GM21423 (cell line): ENCODE results near the gene FOSB.

ENCODE experiments used
- ATAC-seq: cut with Tn5 transposase; IDR thresholded peaks from one replicate; pipeline ENCODE4 v1.9.1; 2021; ENCODE audit warnings: mild to moderate bottlenecking, moderate library complexity; ENCODE audit not compliant: unreplicated experiment

The FOSB gene

DNA sequence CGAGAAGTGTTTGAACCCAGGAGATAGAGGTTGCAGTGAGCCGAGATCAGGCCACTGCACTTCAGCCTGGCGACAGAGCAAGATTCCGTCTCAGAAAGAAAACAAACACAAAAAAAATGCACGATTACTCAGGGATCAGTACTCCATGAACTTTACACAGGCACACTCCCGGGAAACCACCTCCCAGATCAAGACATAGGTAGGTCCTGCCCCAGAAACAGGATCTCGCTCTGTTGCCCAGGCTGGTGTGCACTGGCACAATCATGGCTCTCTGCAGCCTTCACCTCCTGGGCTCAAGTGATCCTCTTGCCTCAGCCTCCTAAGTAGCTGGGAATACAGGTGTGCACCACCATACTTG, 50.7 kb downstream of the FOSB start:
- ATAC-seq, result no peak

DNA sequence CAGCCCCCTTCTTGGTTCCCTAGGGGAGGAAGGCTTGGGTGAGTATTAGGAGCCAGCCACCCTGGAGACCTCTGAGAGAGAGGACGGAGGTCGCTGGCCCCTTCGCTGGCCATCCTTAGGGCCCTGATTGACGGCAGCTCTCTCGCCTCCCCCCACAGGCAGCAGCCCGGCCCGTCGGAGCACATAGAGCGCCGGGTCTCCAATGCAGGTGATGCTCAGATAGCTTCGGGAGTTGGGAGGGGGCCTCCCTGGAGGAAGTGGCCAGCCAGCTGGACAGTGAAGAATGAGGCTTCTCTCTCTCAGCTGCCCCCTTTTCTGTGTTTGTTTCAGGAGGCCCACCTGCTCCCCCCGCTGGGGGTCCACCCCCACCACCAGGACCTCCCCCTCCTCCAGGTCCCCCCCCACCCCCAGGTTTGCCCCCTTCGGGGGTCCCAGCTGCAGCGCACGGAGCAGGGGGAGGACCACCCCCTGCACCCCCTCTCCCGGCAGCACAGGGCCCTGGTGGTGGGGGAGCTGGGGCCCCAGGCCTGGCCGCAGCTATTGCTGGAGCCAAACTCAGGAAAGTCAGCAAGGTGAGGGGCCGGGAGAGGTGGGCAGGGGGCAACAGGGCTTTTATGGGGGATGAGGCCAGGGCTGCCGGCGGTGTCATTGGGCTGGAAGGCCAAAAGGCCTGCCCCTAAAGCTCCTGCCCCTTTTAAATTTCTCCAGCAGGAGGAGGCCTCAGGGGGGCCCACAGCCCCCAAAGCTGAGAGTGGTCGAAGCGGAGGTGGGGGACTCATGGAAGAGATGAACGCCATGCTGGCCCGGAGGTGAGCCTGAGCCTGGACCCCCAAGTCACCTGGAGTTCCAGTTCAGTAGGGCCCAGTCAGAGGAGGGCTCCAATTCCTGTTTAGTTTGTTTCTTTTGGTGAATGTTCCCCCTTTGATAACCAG, 54.5 kb downstream of the FOSB start:
- ATAC-seq, result no peak

DNA sequence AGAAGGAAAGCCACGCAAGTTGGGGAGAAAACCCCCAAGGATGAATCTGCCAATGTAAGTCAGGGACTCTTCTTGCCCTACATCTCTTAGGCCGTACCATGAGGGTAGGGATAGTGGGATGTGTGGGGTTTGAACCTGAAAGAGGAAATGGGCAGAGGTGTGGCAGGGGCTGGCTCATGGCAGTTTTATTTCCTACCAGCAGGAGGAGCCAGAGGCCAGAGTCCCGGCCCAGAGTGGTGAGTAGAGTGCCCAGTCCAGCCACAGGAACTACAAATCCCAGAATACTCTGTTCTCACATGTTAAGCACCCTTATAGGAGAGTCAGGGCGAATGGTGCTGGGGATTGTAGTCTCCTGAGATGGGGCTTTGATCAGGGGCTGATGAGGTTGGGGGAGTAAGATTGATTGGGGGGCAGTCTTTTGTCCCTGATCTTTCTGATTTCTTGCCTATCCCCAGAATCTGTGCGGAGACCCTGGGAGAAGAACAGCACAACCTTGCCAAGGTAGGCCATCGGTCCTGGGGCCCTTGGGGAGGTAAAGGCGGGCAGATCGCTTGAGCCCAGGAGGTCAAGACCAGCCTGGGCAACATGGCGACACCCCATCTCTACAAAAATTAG, 56.0 kb downstream of the FOSB start:
- ATAC-seq, result no peak

DNA sequence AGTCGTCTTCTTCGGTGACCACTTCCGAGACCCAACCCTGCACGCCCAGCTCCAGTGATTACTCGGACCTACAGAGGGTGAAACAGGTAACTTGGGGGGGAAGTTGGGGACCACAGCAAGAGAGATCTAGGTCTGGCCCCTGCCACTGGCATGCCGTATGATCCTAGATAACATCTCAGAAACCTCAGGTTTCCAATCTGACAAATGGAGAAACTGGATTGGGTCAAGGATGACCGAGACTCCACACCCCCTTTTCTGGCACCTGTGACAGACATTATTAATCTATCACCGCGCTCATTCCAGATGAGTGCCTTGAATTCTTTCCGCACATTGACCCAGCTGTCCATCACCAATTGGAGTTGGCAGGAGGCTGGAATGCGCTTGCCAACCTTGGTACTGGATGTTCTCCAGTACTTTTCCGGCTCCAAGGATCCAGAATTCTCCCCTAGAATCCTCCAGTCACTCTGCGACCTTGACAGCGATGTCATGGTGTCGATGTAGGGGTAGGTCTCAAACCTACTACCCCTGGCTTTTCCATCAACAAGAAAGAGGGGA, 56.9 kb downstream of the FOSB start:
- no peak for ATAC-seq
